Lower lobe of right lung (tissue), 2 donors: ENCODE data around the gene MPL. TPM values are rescaled to one million over a fixed set of nuclear protein-coding genes. Genes with fewer than 3 reads are reported as not detected.

ENCODE experiments used
- ATAC-seq, 2 donors: fragments of 200-7000 bp; cut with Tn5 transposase; one replicate each; pipeline ENCODE4 v1.9.1; 2020 to 2022; ENCODE audit warnings: mild to moderate bottlenecking in 2 of 2, moderate library complexity in 2 of 2
- DNase-seq: peaks from one replicate; pipeline ENCODE4 v3.0.0-alpha.2; 2020
- H3K27ac ChIP-seq: fragments of 200-600 bp; one replicate; pipeline ENCODE4 v1.8.0; 2022
- H3K27me3 ChIP-seq: fragments of 200-600 bp; one replicate; pipeline ENCODE4 v1.8.0; 2022; ENCODE audit warnings: low read depth
- H3K36me3 ChIP-seq: fragments of 200-600 bp; one replicate; pipeline ENCODE4 v1.8.0; 2022; ENCODE audit warnings: mild to moderate bottlenecking
- H3K4me1 ChIP-seq: fragments of 200-600 bp; one replicate; pipeline ENCODE4 v1.8.0; 2022
- H3K4me3 ChIP-seq: fragments of 200-600 bp; one replicate; pipeline ENCODE4 v1.8.0; 2022; ENCODE audit warnings: mild to moderate bottlenecking
- H3K9me3 ChIP-seq: fragments of 200-600 bp; one replicate; pipeline ENCODE4 v1.8.0; 2022
- CTCF ChIP-seq: fragments of 200-600 bp; IDR thresholded peaks from one replicate; pipeline ENCODE4 v1.8.0; 2022; ENCODE audit warnings: antibody characterized with exemption, mild to moderate bottlenecking
- intact Hi-C: fragments of 100-400 bp; cut with DNase I; formaldehyde crosslinking; loops from one replicate; pipeline ENCODE4 v1.11.0; 2022
- total RNA-seq: library from RNA; stranded (reverse); fragmentation: NEBNext Ultra II Directional; extraction: Animal tissue kit (Norgen Biotek cat#: 25700); gene quantifications from one replicate; pipeline ENCODE4 v1.2.1, GENCODE V29; 2021
- donor health status: DM: no; HTN: yes; CAD: no; lungs with severe emphysema.

Gene MPL
- total RNA-seq, 1 donor from 2014 or later = 0.65 TPM

DNA sequence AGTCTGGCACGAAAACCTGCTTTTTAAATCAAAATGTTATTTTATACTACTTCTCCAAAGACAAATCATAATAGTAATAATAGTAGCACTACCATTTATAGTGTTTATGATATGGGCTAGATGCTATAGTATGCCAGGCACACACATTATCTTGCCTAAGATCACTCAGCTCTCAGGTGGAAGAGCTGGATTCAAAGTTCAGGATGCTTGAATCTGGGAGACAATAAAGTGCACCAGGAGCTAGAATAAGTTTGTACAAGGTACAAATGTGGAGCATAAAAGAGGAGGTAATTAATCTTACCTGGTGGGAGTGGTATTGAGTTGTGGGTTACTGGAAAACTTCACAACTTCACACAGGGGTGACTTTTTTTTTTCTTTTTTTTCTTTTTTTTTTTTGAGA, 40.2 kb downstream of the MPL start:
- Histone ChIP-seq H3K9me3 (no peaks in the 10 kb centered on the region), H3K4me1 (peaks cover 18% of the 10 kb centered on the region), H3K4me3 (no peak overlapping the region), H3K27ac (no peak overlapping the region), H3K27me3 (no peaks in the 10 kb centered on the region), H3K36me3 (peaks cover 32% of the 10 kb centered on the region)
- ATAC-seq (no peak), DNase-seq (no peak)
- no peak for TF ChIP-seq CTCF
- intact Hi-C loops = no loop called here

DNA sequence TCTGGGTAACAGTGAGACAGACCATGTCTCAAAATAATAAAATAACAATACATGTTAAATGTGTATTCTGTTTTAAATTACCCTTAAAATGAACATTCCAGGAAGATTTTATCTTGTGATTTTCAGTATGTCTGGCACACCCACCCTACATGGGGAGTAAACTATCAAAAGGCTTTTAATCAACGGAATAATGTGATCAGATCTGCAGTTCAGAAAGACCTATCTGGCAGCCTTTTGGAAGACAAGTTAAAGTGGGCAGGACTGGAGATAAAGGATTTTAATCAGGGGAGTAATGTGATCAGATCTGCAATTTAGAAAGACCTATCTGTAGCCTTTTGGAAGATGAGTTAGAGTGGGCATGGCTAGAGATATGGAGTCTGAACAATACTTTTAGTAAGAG, 41.9 kb downstream of the MPL start:
- ATAC-seq = no peak
- Histone ChIP-seq H3K4me1 (peaks cover 18% of the 10 kb centered on the region), H3K36me3 (peaks cover 49% of the 10 kb centered on the region), H3K27ac (no peak overlapping the region), H3K27me3 (no peaks in the 10 kb centered on the region), H3K9me3 (no peaks in the 10 kb centered on the region), H3K4me3 (no peak overlapping the region)
- no peak for TF ChIP-seq CTCF
- intact Hi-C loops = no loop called here
- no peak for DNase-seq

GRCh38 chr1:43381612-43382011, 44.0 kb downstream of the MPL start:
- Histone ChIP-seq H3K27me3 (no peaks in the 10 kb centered on the region), H3K9me3 (no peaks in the 10 kb centered on the region), H3K4me1 (peaks cover 18% of the 10 kb centered on the region), H3K27ac (no peak overlapping the region), H3K4me3 (no peak overlapping the region), H3K36me3 (peaks cover 70% of the 10 kb centered on the region)
- DNase-seq = no peak
- intact Hi-C loops = no loop called here
- ATAC-seq = peak; percentile 68 to 73
- no peak for TF ChIP-seq CTCF

- no peak overlapping the region for H3K4me3 ChIP-seq
- intact Hi-C loops = no loop called here
- peak in 1 of 2 donors; percentile 18 for ATAC-seq
- no peak overlapping the region for H3K27ac ChIP-seq
- no peak for DNase-seq
- no peak for TF ChIP-seq CTCF
- no peaks in the 10 kb centered on the region for H3K9me3 ChIP-seq
- peaks cover 18% of the 10 kb centered on the region for H3K4me1 ChIP-seq
- peaks cover 76% of the 10 kb centered on the region for H3K36me3 ChIP-seq
- H3K27me3 ChIP-seq = no peaks in the 10 kb centered on the region
These were observed 44.6 kb downstream of the MPL start for GRCh38 chr1:43382027-43382779.

- DNase-seq = no peak
These were observed 45.8 kb downstream of the MPL start for GRCh38 chr1:43383449-43383848.

More at GRCh38 chr1:43383449-43383848, 45.8 kb downstream of the MPL start:
- no peak overlapping the region for H3K4me3 ChIP-seq
- no peak for ATAC-seq
- intact Hi-C loops = no loop called here
- peak; percentile 12 for TF ChIP-seq CTCF
- no peak overlapping the region for H3K27ac ChIP-seq
- H3K27me3 ChIP-seq = no peaks in the 10 kb centered on the region
- no peaks in the 10 kb centered on the region for H3K9me3 ChIP-seq
- H3K4me1 ChIP-seq = peaks cover 28% of the 10 kb centered on the region
- peaks cover 74% of the 10 kb centered on the region for H3K36me3 ChIP-seq
